ENCODE measurements around the gene SLC35E2B.
"Not testable (repeated sequence)": the region's sequence is repeated elsewhere in the genome, so short reads cannot be mapped to it uniquely, and the experiment has no call there.

GRCh38 chr1:1707241-1707640 lies 14.6 kb upstream of the SLC35E2B start:
- not testable (repeated sequence) for TF ChIP-seq CTCF, EP300 (IDR thresholded peaks at IDR 0.05)
